Neural crest cell (in vitro differentiated cells): ENCODE results near the gene NLRP9. TPM values are rescaled to one million over a fixed set of nuclear protein-coding genes. Genes with fewer than 3 reads are reported as not detected.

ENCODE experiments used
- DNase-seq: peaks from one replicate; pipeline ENCODE4 v3.0.0; 2021; ENCODE audit warnings: low read depth, mixed read lengths, low spot score
- H3K27ac Mint-ChIP-seq: one replicate; pipeline ENCODE4 v1.8.0; 2021; ENCODE audit warnings: mild to moderate bottlenecking, mixed read lengths; ENCODE audit not compliant: unreplicated experiment
- H3K27me3 Mint-ChIP-seq: 2 replicates; pipeline ENCODE4 v1.8.0; 2021; ENCODE audit warnings: low read depth, mild to moderate bottlenecking, mixed read lengths
- H3K36me3 Mint-ChIP-seq: 2 replicates; pipeline ENCODE4 v1.8.0; 2021; ENCODE audit warnings: low read depth, mild to moderate bottlenecking, mixed read lengths
- H3K4me1 Mint-ChIP-seq: 2 replicates; pipeline ENCODE4 v1.8.0; 2021; ENCODE audit warnings: mixed read lengths
- H3K4me3 Mint-ChIP-seq: one replicate; pipeline ENCODE4 v1.8.0; 2021; ENCODE audit warnings: mild to moderate bottlenecking, mixed read lengths
- H3K9me3 Mint-ChIP-seq: 2 replicates; pipeline ENCODE4 v1.8.0; 2021; ENCODE audit warnings: mixed read lengths
- total RNA-seq: library from RNA; stranded (reverse); gene quantifications from 2 replicates; pipeline ENCODE4 v1.2.1, GENCODE V29; 2021
- TF ChIP-seq, protein P1 (sequence below): fragments of 200-600 bp; sonication (generic); conservative IDR thresholded peaks from 2 replicates; pipeline ENCODE4 v1.5.0; 2021; ENCODE audit warnings: antibody characterized with exemption, mild to moderate bottlenecking

The NLRP9 gene
- total RNA-seq, 1 donor from 2014 or later, result not detected

DNA sequence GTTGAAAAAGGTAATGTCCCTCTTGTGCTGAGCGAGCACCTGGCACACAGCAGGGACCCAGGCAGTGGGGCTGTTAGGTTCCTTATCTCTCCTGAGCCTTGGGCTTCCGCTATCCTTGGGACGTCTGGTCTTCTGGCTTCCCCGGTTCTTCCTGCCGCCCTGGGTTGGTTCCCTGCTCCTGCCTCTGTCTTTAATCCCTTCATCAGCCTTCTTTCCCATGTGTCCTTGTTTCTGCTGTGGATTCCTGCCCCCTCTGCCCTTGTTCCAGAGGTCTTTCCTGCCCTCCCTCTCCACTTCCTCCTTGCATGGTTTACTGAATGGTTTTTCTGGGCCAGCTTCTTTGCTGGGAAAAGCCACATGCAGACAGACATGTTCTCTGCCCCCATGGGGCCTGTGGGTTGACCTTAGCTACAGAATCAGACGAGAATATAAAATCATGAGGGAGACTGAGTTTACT is 60.6 kb downstream of the NLRP9 start:
- no peak for DNase-seq
- no peaks in the 10 kb centered on the region for H3K9me3 Mint-ChIP-seq
- H3K36me3 Mint-ChIP-seq, result peaks cover 7% of the 10 kb centered on the region
- TF ChIP-seq, protein P1, sequence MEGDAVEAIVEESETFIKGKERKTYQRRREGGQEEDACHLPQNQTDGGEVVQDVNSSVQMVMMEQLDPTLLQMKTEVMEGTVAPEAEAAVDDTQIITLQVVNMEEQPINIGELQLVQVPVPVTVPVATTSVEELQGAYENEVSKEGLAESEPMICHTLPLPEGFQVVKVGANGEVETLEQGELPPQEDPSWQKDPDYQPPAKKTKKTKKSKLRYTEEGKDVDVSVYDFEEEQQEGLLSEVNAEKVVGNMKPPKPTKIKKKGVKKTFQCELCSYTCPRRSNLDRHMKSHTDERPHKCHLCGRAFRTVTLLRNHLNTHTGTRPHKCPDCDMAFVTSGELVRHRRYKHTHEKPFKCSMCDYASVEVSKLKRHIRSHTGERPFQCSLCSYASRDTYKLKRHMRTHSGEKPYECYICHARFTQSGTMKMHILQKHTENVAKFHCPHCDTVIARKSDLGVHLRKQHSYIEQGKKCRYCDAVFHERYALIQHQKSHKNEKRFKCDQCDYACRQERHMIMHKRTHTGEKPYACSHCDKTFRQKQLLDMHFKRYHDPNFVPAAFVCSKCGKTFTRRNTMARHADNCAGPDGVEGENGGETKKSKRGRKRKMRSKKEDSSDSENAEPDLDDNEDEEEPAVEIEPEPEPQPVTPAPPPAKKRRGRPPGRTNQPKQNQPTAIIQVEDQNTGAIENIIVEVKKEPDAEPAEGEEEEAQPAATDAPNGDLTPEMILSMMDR, result no peak
- H3K4me3 Mint-ChIP-seq, result peak overlapping the region; percentile 95
- H3K27me3 Mint-ChIP-seq, result peaks cover 6% of the 10 kb centered on the region
- no peak overlapping the region for H3K27ac Mint-ChIP-seq
- H3K4me1 Mint-ChIP-seq, result peaks cover 36% of the 10 kb centered on the region

DNA sequence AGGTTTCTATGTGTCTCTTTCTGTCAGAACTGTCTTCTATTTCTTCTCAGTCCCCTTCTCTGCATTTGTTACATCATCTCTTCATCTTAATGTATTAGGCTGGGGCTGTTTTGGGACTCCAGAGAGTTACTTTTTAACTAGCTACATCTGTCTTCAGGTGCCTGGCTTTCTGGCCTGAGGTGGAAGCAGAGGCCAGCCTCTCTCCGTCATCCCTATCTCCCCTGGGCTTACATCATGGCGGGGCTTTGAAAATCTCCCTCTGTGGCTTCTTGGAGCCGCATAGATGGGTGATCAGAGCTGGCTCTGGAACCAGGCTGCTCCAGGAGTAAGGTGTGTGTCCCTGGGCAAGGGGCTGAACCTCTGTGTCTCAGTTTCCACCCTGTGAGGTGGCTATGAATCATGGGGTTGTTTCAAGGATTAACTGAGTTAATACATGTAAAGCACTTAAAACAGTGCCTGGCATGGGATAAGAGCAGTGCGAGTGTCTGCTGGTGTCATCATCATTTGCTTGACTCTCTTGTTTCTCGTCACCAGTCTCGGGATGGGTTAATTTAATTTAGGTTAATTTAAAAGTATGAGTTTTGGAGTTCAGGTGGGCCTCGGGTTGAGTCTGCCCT is 61.2 kb downstream of the NLRP9 start:
- Mint-ChIP-seq H3K27ac (peak overlapping the region; percentile 51), H3K4me3 (peak overlapping the region; percentile 95), H3K36me3 (peaks cover 10% of the 10 kb centered on the region), H3K27me3 (peaks cover 6% of the 10 kb centered on the region), H3K9me3 (no peaks in the 10 kb centered on the region), H3K4me1 (peaks cover 40% of the 10 kb centered on the region)
- DNase-seq, result no peak
- TF ChIP-seq, protein P1, result no peak

DNA sequence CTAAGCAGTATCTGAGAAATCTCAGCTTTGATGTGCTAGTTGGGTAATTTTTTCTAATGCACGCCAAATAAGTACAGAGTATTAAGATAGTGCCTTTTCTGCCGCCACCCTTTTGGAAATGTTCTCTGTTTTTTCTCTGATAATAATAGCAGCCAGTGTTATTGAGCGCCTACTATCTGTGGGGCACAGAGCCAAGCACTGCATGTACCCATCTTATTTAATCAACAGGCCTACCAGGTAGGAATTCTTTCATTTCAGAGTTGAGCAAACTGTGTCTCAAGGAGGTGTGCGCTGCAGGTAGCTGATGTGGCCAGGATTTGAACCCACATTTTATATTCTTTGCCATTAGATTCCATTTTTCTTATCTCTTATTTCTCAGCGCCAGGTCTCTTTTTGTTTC is 61.8 kb downstream of the NLRP9 start:
- Mint-ChIP-seq H3K27me3 (peaks cover 9% of the 10 kb centered on the region), H3K27ac (no peak overlapping the region), H3K36me3 (peaks cover 13% of the 10 kb centered on the region), H3K9me3 (no peaks in the 10 kb centered on the region), H3K4me3 (peak overlapping the region; percentile 95), H3K4me1 (peaks cover 44% of the 10 kb centered on the region)
- DNase-seq, result no peak
- TF ChIP-seq, protein P1, result no peak

DNA sequence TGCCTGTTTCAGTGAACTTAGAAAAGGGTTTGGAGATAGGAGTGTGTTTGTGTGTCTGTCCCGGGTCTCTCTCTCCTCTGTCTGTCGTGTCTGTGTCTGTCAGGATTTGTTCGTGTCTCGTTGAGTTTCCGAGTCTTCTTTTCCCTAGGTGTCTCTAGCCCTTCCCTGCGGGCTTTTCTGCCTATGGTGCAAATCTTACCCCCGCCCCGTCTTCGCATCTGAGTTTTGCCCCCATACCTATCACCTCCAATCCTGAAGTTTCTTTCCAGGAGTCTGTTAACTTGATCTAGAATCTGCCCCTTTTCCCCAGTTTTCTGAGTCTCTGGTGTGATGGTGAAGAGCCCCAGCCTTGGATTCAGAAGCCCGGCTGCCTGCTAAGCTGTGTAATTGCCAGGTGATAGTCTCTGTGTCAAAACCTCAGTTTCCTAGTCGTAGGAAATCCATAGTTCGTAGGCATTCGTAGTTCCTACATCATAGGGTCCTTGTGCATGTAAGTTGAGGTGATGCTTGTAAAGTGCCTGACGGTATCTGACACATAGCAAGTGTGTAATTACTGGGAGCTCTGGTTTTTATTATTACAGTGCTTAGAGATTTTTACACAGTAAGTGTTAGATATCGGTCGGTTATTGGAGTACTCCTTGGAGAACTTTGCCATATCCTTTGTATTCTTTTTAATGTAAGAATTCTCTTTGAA is 62.4 kb downstream of the NLRP9 start:
- Mint-ChIP-seq H3K27ac (peak overlapping the region; percentile 98), H3K9me3 (no peaks in the 10 kb centered on the region), H3K27me3 (peaks cover 9% of the 10 kb centered on the region), H3K36me3 (peaks cover 17% of the 10 kb centered on the region), H3K4me3 (peak overlapping the region; percentile 95), H3K4me1 (peaks cover 49% of the 10 kb centered on the region)
- no peak for DNase-seq
- TF ChIP-seq, protein P1, result no peak

DNA sequence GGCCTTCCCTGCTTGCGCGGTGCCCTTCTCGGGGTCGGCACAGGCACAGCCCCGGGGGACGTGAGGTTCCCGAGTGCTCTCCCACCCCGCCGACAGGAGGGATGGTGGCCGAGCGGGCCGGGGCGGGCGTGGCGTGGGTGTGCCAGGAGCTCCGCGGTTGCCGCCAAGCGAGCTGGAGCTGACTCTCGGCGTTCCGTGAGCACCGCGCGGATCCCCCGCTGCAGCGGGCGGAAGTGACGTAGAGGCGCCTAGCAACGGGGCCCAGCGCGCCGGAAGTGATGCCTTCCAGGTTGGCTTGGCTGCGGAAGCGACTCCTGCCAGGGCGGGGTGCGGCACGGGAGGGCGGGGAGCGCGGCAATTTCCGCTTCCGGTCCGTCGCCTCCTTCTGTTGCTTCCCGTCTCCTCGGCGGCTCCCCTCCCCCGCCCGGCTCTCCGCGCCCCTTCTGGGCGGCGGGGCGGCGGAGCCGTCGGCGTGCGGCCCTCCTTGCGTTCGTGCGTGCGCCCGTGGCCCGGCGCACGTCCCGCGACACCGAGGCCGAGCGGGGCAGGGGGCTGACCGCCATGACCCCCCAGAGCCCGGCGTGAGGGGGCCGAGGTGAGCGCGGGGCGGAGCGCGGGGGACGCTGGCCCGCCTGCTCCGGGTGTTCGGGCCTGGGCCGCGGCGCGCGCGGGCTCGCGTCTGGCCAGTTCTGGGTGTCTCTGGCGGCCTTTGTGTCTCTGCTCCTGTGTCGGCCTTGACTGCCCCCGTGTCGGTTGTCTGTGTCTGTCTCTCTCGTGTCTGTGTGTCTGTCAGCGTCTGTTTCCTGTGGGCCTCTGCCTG is 63.2 kb downstream of the NLRP9 start, which contains the start of gene EPN1:
Gene EPN1, plus strand, starts transcription at position 386 of the 820 bp plus-strand sequence. CDS start 3,402 bp downstream, outside the sequence.
- peaks cover 17% of the 10 kb centered on the region for H3K36me3 Mint-ChIP-seq
- H3K4me3 Mint-ChIP-seq, result peak within 1 kb of the TSS; percentile 95
- peaks cover 50% of the 10 kb centered on the region for H3K4me1 Mint-ChIP-seq
- H3K9me3 Mint-ChIP-seq, result no peaks in the 10 kb centered on the region
- peak; percentile 94 for DNase-seq
- TF ChIP-seq, protein P1, result no peak
- H3K27me3 Mint-ChIP-seq, result peaks cover 9% of the 10 kb centered on the region
- peak within 1 kb of the TSS; percentile 98 for H3K27ac Mint-ChIP-seq
